Endothelial cell of umbilical vein (primary cell): ENCODE measurements around the gene CLCN3. TPM values are rescaled to one million over a fixed set of nuclear protein-coding genes. Genes with fewer than 3 reads are reported as not detected.

Experiments used
- BruUV-seq: library from RNA; stranded (reverse); fragments of 400-500 nt; replicated peaks from 2 replicates; lab custom pipeline; 2021; lab: Mats Ljungman, UMichigan
- CTCF ChIA-PET: fragments of 300-600, 350-600 bp; sonication (Branson Sonifier 250); formaldehyde crosslinking; loops from one replicate; lab custom pipeline; 2021; ENCODE audit warnings: antibody characterized with exemption, inconsistent platforms; lab: Charles Lee
- POLR2A ChIA-PET: fragments of 300-600, 350-600 bp; sonication (Branson Sonifier 250); formaldehyde crosslinking; loops from one replicate; lab custom pipeline; 2021; ENCODE audit warnings: antibody characterized with exemption, inconsistent platforms; lab: Charles Lee
- DNase-seq: peaks from one replicate; pipeline ENCODE4 v3.0.0-alpha.2; 2011; ENCODE audit warnings: low read depth, low spot score
- FAIRE-seq: peaks from 2 replicates; lab custom pipeline; 2011; peaks lifted over from hg19 to GRCh38; lab: Jason Lieb, UNC
- H2AFZ ChIP-seq: 2 replicates; pipeline ENCODE4 v1.6.0; 2012; ENCODE audit warnings: low read depth, low read length, control low read depth, inconsistent platforms
- H3K27ac ChIP-seq: 2 replicates; pipeline ENCODE4 v1.5.1; 2011; ENCODE audit warnings: low read depth, mild to moderate bottlenecking, control low read depth, low read length, moderate library complexity; ENCODE audit not compliant: insufficient read depth
- H3K27me3 ChIP-seq, 2 experiments: 2 replicates each; pipeline versions ENCODE4 v1.6.0 to v1.6.1; 2011; ENCODE audit warnings: low read length in 2 of 2, mixed read lengths in 1 of 2; ENCODE audit not compliant: control insufficient read depth in 2 of 2, insufficient read depth in 2 of 2
- H3K36me3 ChIP-seq, 2 experiments: 2 replicates in 1 of 2; 3 replicates in 1 of 2; pipeline ENCODE4 v1.5.1; 2011; ENCODE audit warnings: low read length in 2 of 2, mild to moderate bottlenecking in 1 of 2, moderate library complexity in 1 of 2; ENCODE audit not compliant: control insufficient read depth in 2 of 2, insufficient read depth in 2 of 2; ENCODE audit errors: extremely low read depth in 1 of 2
- H3K4me1 ChIP-seq: 3 replicates; pipeline ENCODE4 v1.5.1; 2011; ENCODE audit warnings: mild to moderate bottlenecking, low read length; ENCODE audit not compliant: control insufficient read depth, insufficient read depth; ENCODE audit errors: extremely low read depth
- H3K4me2 ChIP-seq: 2 replicates; pipeline ENCODE4 v1.6.1; 2011; ENCODE audit warnings: low read length, control low read depth, mixed read lengths; ENCODE audit not compliant: insufficient read depth
- H3K4me3 ChIP-seq, 3 experiments: fragments of 200-600 bp in 1 of 3; sonication (generic), shearing (Covaris generic) in 1 of 3; replicated peaks in 1 of 3; 2 replicates each; pipeline ENCODE4 v1.5.1; 2011 to 2016; ENCODE audit warnings: control low read depth in 3 of 3, low read length in 3 of 3, mild to moderate bottlenecking in 2 of 3, inconsistent platforms in 1 of 3, low read depth in 1 of 3, moderate library complexity in 1 of 3; ENCODE audit not compliant: insufficient read depth in 1 of 3
- H3K79me2 ChIP-seq: 2 replicates; pipeline ENCODE4 v1.6.0; 2012; ENCODE audit warnings: low read length, inconsistent platforms; ENCODE audit not compliant: control insufficient read depth, insufficient read depth
- H3K9ac ChIP-seq: replicated peaks from 2 replicates; pipeline ENCODE3; 2011; ENCODE audit warnings: low read length, control low read depth; ENCODE audit not compliant: insufficient read depth; ENCODE audit errors: extremely low read depth
- H3K9me1 ChIP-seq: replicated peaks from 3 replicates; pipeline ENCODE4 v1.6.0; 2011; ENCODE audit warnings: mild to moderate bottlenecking, low read length; ENCODE audit not compliant: control insufficient read depth, insufficient read depth; ENCODE audit errors: extremely low read depth
- H3K9me3 ChIP-seq: replicated peaks from 2 replicates; pipeline ENCODE4 v1.5.1; 2012; ENCODE audit warnings: low read length, inconsistent platforms; ENCODE audit not compliant: control insufficient read depth, insufficient read depth
- H4K20me1 ChIP-seq: replicated peaks from 2 replicates; pipeline ENCODE3; 2011; ENCODE audit warnings: mild to moderate bottlenecking, low read length; ENCODE audit not compliant: control insufficient read depth, insufficient read depth; ENCODE audit errors: extremely low read depth
- CTCF ChIP-seq, 2 donors: IDR thresholded peaks; 1 replicate in 1 of 2; 2 replicates in 1 of 2; pipeline ENCODE4 v1.5.1; 2011; ENCODE audit warnings: low read length in 2 of 2, mild to moderate bottlenecking in 2 of 2, moderate library complexity in 2 of 2, control low read depth in 1 of 2, inconsistent platforms in 1 of 2, low read depth in 1 of 2; ENCODE audit not compliant: insufficient read depth in 1 of 2; ENCODE audit errors: extremely low read depth in 1 of 2
- EZH2 ChIP-seq: IDR thresholded peaks from 2 replicates; pipeline ENCODE4 v1.6.1; 2012; ENCODE audit warnings: borderline replicate concordance, low read depth, mild to moderate bottlenecking, moderate library complexity, low read length, inconsistent platforms; ENCODE audit not compliant: severe bottlenecking
- FOS ChIP-seq: IDR thresholded peaks from 2 replicates; pipeline ENCODE4 v1.6.1; 2011; ENCODE audit warnings: mild to moderate bottlenecking, low read length, moderate library complexity, borderline replicate concordance; ENCODE audit not compliant: insufficient read depth
- GATA2 ChIP-seq: IDR thresholded peaks from 2 replicates; pipeline ENCODE4 v1.7.0; 2011; ENCODE audit warnings: low read depth, mild to moderate bottlenecking, moderate library complexity, mixed read lengths, low read length; ENCODE audit not compliant: insufficient read length, insufficient read depth
- JUN ChIP-seq: IDR thresholded peaks from 2 replicates; pipeline ENCODE4 v1.6.1; 2011; ENCODE audit warnings: borderline replicate concordance, low read depth; ENCODE audit not compliant: insufficient read length, insufficient read depth
- MAX ChIP-seq: IDR thresholded peaks from 2 replicates; pipeline ENCODE4 v1.6.1; 2011; ENCODE audit not compliant: insufficient read depth, insufficient read length
- MYC ChIP-seq: IDR thresholded peaks from one replicate; pipeline ENCODE4 v1.6.1; 2011; ENCODE audit warnings: mild to moderate bottlenecking, low read depth, low read length
- POLR2A ChIP-seq: IDR thresholded peaks from 2 replicates; pipeline ENCODE4 v1.6.1; 2012; ENCODE audit warnings: low read depth, mild to moderate bottlenecking, control low read depth, low read length
- POLR2AphosphoS5 ChIP-seq: IDR thresholded peaks from 2 replicates; pipeline ENCODE4 v1.6.1; 2012; ENCODE audit warnings: low read depth, mild to moderate bottlenecking, control low read depth, low read length, moderate library complexity; ENCODE audit not compliant: insufficient read depth
- dilution Hi-C: fragments of 300-500 bp; cut with MboI; formaldehyde crosslinking; loops from one replicate; pipeline ENCODE4 v1.15.0; 2019; ENCODE audit warnings: low sequenced_read_pairs; ENCODE audit not compliant: extremely low pct_ligation_motif_present
- intact Hi-C: fragments of 100-400 bp; cut with micrococcal nuclease; formaldehyde crosslinking; loops from one replicate; pipeline ENCODE4 v1.10.0; 2022
- polyA plus RNA-seq, 4 experiments: library from polyadenylated mRNA; depleted of rRNA in 3 of 4; stranded (reverse) in 3 of 4; unstranded in 1 of 4; fragments of >200 nt; gene quantifications; 2 replicates each; pipeline versions ENCODE4 v1.2.1 to v1.2.3, GENCODE V29; 2011 to 2012; ENCODE audit warnings: missing spikeins in 1 of 4
- total RNA-seq: library from RNA; stranded (reverse); gene quantifications from 2 replicates; pipeline ENCODE4 v1.2.3, GENCODE V29; 2021

CLCN3 gene
- total and polyA plus RNA-seq, 2 donors (not counting 3 experiments of a cell fraction or from before 2014, with no cell fraction given), result 16.5 to 51.4 TPM

DNA sequence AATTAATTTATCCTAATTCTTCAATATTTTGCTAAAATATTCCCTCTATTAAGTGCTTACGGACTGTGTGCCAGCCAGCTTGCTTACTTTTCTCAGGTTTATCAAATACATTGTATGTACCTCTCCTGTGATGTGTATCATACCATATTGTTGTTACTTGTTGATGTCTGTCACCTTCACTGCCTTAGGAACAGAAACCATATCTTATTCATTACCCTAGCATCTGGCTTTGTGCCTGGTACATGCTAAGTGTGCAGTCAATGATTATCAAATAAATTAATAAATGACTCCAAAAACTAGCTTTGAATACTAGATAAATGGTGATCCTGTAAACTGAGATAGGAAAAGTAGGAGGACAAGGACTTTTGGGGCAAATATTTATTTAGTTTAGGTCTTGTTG is 6.9 kb downstream of the CLCN3 start:
- BruUV-seq, result no TSS peak
- H3K9me1 ChIP-seq, result no peaks in the 10 kb centered on the region
- no peak overlapping the region for H2AFZ ChIP-seq
- H3K4me1 ChIP-seq, result peaks cover 8% of the 10 kb centered on the region
- no peak overlapping the region for H3K4me3 ChIP-seq
- no peak overlapping the region for H3K4me2 ChIP-seq
- dilution Hi-C loops, result no loop called here
- H3K9me3 ChIP-seq, result no peaks in the 10 kb centered on the region
- DNase-seq (no peak), FAIRE-seq (no peak)
- no peaks in the 10 kb centered on the region for H3K27me3 ChIP-seq
- H3K36me3 ChIP-seq, result no peaks in the 10 kb centered on the region
- peaks cover 56% of the 10 kb centered on the region for H3K79me2 ChIP-seq
- POLR2A ChIA-PET, result no interaction called here
- intact Hi-C loops, result no loop called here
- CTCF ChIA-PET, result interaction anchor here (0.6 to 0.7 kb wide), 2 partner anchors 22 to 31 kb away, joined by 3 read pairs; no protein-coding TSS in a partner anchor
- TF ChIP-seq EZH2 (no peak), JUN (no peak), POLR2A (no peak), CTCF (IDR thresholded peaks at IDR 0.05; ENCODE audit: extremely low read depth in 1 of 2, insufficient read depth in 1 of 2, low read depth in 1 of 2, low read length in 2 of 2) (no peak), GATA2 (no peak), POLR2AphosphoS5 (no peak), MYC (no peak), FOS (no peak), MAX (no peak)
- H3K27ac ChIP-seq, result no peak overlapping the region
- no peak overlapping the region for H3K9ac ChIP-seq
- H4K20me1 ChIP-seq, result peaks cover 4% of the 10 kb centered on the region
